Activated T-cell treated with anti-CD3 and anti-CD28 coated beads, Interleukin-2, amount 50 U/mL, for 4 hours (primary cell): ENCODE measurements around the gene GRIN1. TPM values are rescaled to one million over a fixed set of nuclear protein-coding genes. Genes with fewer than 3 reads are reported as not detected.

Source experiments
- ATAC-seq, 2 donors: fragments of 200-7000 bp; cut with Tn5 transposase; one replicate each; pipeline ENCODE4 v1.10.0; 2021
- DNase-seq: peaks from one replicate; pipeline ENCODE4 v3.0.0-alpha.2; 2020
- H3K27me3 Mint-ChIP-seq: one replicate; pipeline ENCODE4 v1.8.0; 2021; ENCODE audit warnings: low read depth, mixed read lengths
- H3K36me3 Mint-ChIP-seq: one replicate; pipeline ENCODE4 v1.8.0; 2022; ENCODE audit warnings: mixed read lengths; ENCODE audit not compliant: insufficient read depth
- H3K4me1 Mint-ChIP-seq: one replicate; pipeline ENCODE4 v1.8.0; 2021; ENCODE audit warnings: low read depth, mixed read lengths
- H3K4me3 Mint-ChIP-seq: one replicate; pipeline ENCODE4 v1.8.0; 2021; ENCODE audit warnings: mild to moderate bottlenecking, moderate library complexity, mixed read lengths
- H3K9me3 Mint-ChIP-seq: one replicate; pipeline ENCODE4 v1.8.0; 2021; ENCODE audit warnings: mixed read lengths
- total RNA-seq, 3 donors: library from RNA; stranded (reverse); gene quantifications; one replicate each; pipeline ENCODE4 v1.2.1, GENCODE V29; 2021

GRIN1 gene
- under 1 TPM in 2 of 3 donors, not detected in 1; 0.13 to 0.26 TPM for total RNA-seq

DNA sequence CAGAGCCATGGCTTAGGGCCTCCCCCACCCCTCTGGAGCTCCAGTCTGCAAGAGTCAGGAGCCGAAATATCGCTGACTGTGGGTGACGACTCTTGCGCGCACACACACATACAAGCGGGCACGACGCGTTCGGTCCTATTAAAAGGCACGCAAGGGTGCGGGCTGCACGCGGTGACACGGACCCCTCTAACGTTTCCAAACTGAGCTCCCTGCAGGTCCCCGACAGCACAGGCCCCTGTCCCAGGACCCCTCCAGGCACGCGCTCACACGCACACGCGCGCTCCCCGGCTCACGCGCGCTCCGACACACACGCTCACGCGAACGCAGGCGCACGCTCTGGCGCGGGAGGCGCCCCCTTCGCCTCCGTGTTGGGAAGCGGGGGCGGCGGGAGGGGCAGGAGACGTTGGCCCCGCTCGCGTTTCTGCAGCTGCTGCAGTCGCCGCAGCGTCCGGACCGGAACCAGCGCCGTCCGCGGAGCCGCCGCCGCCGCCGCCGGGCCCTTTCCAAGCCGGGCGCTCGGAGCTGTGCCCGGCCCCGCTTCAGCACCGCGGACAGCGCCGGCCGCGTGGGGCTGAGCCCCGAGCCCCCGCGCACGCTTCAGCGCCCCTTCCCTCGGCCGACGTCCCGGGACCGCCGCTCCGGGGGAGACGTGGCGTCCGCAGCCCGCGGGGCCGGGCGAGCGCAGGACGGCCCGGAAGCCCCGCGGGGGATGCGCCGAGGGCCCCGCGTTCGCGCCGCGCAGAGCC is at the start of gene GRIN1:
Gene GRIN1 (plus strand): TSS at position 433 of the 746 bp plus-strand sequence. CDS start 333 bp downstream, outside the sequence.
- no peaks in the 10 kb centered on the region for H3K9me3 Mint-ChIP-seq
- H3K27me3 Mint-ChIP-seq = peaks cover 77% of the 10 kb centered on the region
- no peaks in the 10 kb centered on the region for H3K36me3 Mint-ChIP-seq
- H3K4me3 Mint-ChIP-seq = no peak within 1 kb of the TSS
- DNase-seq (no peak), ATAC-seq (peak; percentile 67 to 73)
- H3K4me1 Mint-ChIP-seq = no peaks in the 10 kb centered on the region

DNA sequence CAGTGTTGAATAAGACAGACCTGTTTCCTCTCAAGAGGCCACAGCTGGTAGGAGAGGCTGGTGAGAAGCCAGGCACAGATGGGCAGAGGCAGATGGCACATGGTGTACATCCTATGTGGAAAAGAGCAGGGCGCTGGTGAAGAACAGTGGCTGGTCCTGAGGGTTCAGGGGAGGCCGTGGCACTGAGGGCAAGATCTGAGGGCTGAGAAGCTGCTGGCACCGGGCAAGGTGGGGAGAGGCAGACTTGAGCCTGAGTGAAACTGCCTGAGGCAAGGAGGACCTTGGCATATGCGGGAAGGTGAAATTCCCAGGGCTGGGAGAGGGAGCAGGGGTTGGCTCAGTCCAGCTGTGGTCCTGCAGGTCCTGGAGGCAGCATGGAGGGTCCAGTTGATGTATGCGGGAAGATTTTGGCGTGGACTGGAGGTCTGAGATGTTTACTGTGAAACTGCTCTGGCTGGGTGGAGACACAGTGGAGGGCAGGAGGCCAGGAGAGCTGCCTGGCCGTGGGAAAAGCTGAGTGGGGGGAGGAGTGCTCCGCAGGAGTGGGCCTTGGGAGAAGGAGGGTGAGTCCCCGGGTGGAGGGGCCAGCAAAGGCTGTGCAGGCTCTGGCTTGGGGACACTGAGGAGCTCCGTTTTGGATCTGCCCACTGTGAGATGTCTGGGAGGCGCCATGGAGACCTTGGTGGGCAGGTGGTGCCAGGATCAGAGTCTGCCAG is 49.6 kb upstream of the GRIN1 start:
- Mint-ChIP-seq H3K36me3 (peaks cover 18% of the 10 kb centered on the region), H3K9me3 (no peaks in the 10 kb centered on the region), H3K4me1 (peaks cover 33% of the 10 kb centered on the region), H3K27me3 (no peaks in the 10 kb centered on the region), H3K4me3 (no peak overlapping the region)
- DNase-seq (no peak), ATAC-seq (no peak)

DNA sequence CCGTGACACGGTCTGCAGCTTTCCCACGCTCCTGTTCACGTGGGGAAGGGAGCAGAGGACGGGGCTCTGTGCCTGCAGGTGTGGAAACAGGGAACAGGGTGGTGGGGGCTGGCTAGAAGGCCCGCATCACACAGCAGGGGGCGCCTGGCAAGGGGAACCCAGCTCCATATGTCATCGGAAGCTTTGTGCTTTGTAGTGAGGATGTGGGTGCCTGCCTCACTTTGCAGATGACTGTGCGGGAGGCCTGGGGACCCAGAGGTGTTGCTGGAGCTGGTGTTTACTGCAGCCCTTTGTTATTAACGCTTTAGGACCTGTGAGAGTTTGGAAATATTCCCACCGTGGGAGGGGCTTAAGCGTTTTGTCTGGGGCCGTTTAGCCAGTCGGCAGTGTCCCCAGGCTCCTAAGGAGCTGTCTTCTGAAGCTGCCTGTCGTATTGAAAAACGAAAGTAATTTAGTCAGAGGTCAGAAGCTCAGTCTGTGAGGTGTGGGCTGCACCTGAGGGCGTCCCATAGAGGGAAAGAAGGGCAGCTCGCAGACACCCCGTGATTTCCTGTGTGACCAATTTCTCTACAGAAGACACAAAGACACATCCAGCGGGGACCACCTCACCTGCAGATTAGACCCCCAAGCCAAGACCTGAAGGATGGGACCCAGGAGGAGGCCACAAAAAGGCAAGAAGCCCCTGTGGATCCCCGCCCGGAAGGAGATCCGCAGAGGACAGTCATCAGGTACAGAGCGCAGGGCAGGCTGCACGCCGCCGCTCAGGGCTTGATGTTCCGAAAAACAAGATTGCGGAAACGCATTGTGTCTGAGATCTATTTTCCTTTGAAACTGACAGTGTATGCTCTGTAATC is 43.1 kb upstream of the GRIN1 start:
- Mint-ChIP-seq H3K4me1 (peaks cover 20% of the 10 kb centered on the region), H3K36me3 (peaks cover 16% of the 10 kb centered on the region), H3K27me3 (no peaks in the 10 kb centered on the region), H3K9me3 (no peaks in the 10 kb centered on the region), H3K4me3 (peak overlapping the region; percentile 81)
- ATAC-seq (peak; percentile 98 to 99), DNase-seq (peak; percentile 80)

DNA sequence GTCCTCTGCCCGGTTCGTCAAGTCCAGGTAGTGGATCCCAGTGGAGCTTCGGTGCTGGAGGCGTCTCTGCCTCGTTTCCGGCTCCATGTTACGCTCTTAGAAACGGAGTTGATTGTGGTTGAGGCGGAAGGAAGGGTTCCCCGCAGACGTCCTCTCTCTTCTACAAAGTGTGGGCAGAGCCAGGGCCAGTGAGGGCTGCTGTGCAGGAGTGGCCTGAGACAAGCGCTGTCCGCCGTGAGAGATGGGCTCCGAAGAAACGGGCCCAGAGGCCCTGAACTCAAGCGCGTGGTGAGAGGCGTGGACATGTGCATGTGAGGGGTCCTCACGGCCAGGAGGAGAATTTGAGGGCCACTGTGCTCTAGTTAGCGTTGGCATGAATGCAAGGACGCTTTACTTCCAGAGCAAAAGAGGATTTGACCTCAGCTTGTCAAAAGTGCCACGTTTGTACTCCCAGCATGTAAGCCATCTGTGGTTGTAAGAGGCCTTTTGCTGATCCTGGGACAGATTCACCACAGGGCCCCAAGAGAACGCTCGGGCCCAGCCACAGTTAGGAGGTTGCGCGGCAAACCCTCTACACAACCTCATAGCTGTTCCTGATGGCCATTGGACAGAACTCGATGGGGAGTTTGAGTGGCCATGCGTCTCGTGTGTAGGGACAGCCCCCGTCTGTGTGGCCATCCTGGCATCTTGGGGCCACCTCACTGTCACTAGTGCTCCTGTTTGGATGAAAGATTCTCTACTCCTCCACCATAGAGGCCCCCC is 42.0 kb upstream of the GRIN1 start:
- peaks cover 16% of the 10 kb centered on the region for H3K36me3 Mint-ChIP-seq
- peaks cover 20% of the 10 kb centered on the region for H3K4me1 Mint-ChIP-seq
- no peak overlapping the region for H3K4me3 Mint-ChIP-seq
- DNase-seq = no peak
- H3K27me3 Mint-ChIP-seq = no peaks in the 10 kb centered on the region
- no peak for ATAC-seq
- H3K9me3 Mint-ChIP-seq = no peaks in the 10 kb centered on the region

DNA sequence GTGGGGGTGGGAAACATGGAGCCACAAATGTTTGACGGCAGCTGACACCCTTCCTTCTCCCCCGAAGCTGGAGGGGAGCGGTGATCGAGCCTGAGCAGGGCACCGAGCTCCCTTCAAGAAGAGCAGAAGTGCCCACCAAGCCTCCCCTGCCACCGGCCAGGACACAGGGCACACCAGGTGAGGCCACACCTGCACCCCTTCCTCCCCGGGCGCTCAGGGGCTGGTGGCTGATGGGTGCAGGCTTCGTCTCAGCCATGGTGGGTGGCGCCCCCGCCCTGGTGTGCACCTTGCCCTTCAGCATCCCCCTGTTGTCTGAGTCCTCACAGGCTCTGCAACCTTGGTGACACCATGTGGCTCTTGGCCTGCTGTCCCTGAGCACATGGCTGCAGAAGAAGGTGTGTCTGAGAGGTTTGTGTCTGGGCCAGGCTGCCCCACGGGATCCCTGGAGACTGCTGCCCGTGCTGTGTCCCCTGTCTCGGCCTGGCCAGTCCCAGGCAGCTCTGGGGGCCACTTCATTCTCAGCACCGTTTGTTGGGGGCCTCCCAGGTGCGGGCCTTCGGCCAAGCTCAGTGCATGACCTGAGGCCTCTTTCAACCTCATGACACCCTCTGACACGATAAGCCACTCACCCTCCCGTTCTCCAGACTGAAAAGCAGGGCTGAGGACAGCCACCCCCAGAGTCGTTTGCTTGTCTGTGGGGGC is 41.0 kb upstream of the GRIN1 start:
- Mint-ChIP-seq H3K4me1 (peaks cover 20% of the 10 kb centered on the region), H3K9me3 (no peaks in the 10 kb centered on the region), H3K4me3 (no peak overlapping the region), H3K27me3 (no peaks in the 10 kb centered on the region), H3K36me3 (peaks cover 10% of the 10 kb centered on the region)
- ATAC-seq (no peak), DNase-seq (no peak)

DNA sequence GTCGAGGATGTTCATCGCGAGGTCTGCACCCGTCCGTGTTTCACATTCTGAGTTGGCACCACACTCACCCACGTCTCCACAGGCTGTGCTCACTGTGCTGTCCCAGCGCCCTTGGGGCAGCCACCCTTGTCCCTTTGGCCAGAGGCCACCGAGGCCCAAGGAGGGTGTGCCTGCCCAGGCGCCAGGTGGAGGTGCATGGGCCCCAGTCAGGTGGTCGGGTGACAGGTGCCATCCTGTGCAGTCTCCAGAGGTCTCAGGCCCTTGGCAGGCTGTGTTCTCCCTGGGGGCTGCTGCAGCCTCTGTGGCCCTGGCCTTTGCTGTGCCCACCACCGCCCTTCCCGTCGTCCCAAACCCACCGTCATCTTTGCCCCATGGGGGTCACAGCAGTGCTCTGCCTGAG is 39.7 kb upstream of the GRIN1 start:
- Mint-ChIP-seq H3K27me3 (no peaks in the 10 kb centered on the region), H3K9me3 (no peaks in the 10 kb centered on the region), H3K36me3 (peaks cover 8% of the 10 kb centered on the region), H3K4me3 (no peak overlapping the region), H3K4me1 (peaks cover 19% of the 10 kb centered on the region)
- no peak for ATAC-seq
- no peak for DNase-seq

DNA sequence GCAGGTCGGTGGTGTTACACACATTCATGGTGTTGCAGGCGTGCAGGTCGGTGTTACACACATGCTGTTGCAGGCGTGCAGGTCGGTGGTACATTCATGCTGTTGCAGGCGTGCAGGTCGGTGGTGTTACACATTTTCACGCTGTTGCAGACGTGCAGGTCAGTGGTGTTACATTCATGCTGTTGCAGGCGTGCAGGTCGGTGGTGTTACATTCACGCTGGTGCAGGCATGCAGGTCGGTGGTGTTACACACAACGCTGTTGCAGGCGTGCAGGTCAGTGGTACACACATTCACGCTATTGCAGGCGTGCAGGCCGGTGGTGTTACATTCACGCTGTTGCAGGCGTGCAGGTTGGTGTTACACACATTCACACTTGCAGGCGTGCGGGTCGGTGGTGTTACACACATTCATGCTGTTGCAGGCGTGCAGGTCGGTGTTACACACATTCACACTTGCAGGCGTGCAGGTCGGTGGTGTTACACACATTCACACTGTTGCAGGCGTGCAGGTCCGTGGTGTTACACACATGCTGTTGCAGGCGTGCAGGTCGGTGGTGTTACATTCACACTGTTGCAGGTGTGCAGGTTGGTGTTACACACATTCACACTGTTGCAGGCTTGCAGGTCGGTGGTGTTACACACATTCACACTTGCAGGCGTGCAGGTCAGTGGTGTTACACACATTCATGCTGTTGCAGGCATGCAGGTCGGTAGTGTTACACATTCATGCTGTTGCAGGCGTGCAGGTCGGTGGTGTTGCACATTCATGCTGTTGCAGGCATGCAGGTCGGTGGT is 35.6 kb upstream of the GRIN1 start:
- Mint-ChIP-seq H3K9me3 (no peaks in the 10 kb centered on the region), H3K4me3 (no peak overlapping the region)
- DNase-seq = no peak

DNA sequence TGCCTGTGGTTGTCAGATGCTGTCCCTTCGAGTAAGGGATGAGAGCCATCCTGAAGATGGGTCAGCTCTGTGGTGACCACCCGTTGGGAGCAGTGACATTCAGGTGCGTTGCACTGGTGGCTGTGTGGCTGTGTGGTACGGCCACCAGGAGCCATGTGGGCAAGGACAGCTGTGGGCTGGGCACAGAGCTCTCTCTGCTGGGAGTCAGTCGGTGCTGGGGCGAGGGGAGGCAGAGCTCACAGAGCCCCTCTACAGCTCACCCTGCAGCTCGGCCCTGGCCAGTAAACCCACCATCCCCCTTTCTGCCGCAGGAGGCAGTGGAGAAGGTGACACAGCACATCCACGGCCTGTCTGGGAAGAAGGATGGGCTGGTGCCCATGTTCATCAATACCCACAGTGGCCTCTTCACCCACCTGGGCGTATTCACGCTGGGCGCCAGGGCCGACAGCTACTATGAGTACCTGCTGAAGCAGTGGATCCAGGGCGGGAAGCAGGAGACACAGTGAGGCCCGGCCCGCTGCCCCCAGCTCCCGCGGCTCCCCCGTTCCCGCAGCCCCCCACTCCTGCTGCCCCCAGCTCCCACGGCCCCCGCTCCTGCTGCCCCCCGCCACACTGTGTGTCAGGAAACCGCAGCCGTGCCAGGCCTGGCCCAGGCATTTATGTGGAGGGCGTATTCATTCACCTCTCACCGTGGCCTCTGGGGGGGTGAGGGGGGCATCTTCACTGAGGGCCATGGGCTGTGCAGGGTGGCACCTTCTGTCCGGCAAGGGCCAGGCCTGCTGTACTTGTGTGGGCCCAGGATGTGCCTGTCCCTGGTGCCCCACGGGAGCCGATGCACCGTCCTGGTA is 32.9 kb upstream of the GRIN1 start:
- Mint-ChIP-seq H3K4me1 (no peaks in the 10 kb centered on the region), H3K4me3 (no peak overlapping the region), H3K9me3 (no peaks in the 10 kb centered on the region), H3K36me3 (peaks cover 4% of the 10 kb centered on the region), H3K27me3 (no peaks in the 10 kb centered on the region)
- DNase-seq (no peak), ATAC-seq (no peak)

More for the DNA sequence above, 35.6 kb upstream of the GRIN1 start:
- H3K27me3 Mint-ChIP-seq = no peaks in the 10 kb centered on the region
- H3K4me1 Mint-ChIP-seq = no peaks in the 10 kb centered on the region
- peaks cover 5% of the 10 kb centered on the region for H3K36me3 Mint-ChIP-seq
- ATAC-seq = no peak

DNA sequence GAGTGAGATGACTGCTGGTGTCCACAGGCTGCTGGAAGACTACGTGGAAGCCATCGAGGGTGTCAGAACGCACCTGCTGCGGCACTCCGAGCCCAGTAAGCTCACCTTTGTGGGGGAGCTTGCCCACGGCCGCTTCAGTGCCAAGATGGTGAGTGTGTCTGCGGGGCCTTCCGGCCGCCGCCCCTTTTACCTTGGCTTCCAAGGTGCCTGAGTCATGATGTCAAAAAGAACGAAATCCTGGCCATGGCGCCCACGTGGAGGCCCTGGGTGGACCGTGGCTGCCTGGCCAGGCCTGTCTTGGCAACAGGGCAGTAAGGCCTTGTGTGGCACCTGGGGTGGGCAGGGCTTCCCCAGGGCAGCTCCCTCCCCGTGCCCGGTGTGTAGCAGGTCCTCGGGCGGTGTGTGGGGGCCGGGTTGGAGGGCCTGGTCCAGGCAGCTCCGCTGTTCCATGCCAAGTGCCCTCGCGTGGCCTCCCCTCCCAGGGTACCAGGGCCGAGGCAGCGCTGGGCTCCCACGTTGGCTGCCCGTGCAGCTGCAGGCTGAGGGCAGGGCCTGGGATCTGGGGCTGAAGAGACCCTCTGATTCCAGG is 32.2 kb upstream of the GRIN1 start:
- Mint-ChIP-seq H3K36me3 (peaks cover 4% of the 10 kb centered on the region), H3K4me3 (no peak overlapping the region), H3K9me3 (no peaks in the 10 kb centered on the region), H3K4me1 (no peaks in the 10 kb centered on the region), H3K27me3 (no peaks in the 10 kb centered on the region)
- ATAC-seq (no peak), DNase-seq (no peak)

DNA sequence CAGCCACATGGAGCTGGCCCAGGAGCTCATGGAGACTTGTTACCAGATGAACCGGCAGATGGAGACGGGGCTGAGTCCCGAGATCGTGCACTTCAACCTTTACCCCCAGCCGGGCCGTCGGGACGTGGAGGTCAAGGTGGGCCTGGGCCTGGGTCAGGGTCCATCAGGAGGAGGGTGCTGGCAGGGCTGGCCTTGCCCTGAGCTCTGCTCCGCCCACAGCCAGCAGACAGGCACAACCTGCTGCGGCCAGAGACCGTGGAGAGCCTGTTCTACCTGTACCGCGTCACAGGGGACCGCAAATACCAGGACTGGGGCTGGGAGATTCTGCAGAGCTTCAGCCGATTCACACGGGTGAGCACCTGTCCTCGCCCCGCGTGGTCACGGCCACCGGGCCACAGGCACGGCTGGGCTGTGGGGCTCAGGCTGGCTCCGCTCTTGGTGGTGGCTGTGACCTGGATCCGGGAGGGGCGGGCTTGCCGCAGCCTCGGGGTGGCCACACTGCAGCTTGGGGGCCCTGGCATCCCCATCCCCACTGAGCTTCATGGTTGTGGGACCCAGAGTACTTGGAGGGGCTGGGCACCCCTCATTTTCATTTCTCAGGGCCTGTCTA is 31.5 kb upstream of the GRIN1 start:
- no peaks in the 10 kb centered on the region for H3K27me3 Mint-ChIP-seq

DNA sequence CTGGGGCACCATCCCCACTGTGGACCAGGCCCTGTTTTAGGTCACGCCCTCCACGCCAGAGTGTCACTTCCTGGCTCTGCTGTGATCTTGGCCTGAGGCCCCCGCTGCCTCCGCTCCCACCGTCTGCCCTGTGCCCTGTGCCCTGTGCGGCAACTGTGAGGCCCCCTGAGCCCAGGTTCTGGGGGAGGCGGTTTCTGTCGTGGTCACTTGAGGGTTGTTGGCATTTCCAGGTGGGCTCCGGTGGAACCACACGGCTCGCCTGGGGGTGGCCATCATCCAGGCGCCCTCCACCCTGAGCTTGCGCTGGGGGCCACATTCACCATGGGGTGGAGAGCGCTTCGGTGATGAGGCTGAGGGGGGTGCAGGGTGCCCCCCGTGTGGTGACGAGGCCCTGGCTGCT is 31.0 kb upstream of the GRIN1 start:
- DNase-seq (no peak), ATAC-seq (no peak)
- Mint-ChIP-seq H3K4me3 (no peak overlapping the region), H3K4me1 (peaks cover 2% of the 10 kb centered on the region), H3K9me3 (no peaks in the 10 kb centered on the region), H3K27me3 (no peaks in the 10 kb centered on the region), H3K36me3 (peaks cover 4% of the 10 kb centered on the region)

More for the DNA sequence above, 31.5 kb upstream of the GRIN1 start:
- DNase-seq (no peak), ATAC-seq (no peak)
- Mint-ChIP-seq H3K4me1 (no peaks in the 10 kb centered on the region), H3K9me3 (no peaks in the 10 kb centered on the region), H3K4me3 (no peak overlapping the region), H3K36me3 (peaks cover 4% of the 10 kb centered on the region)
